GM12878 (cell line): ENCODE data around the gene EVC. TPM values are rescaled to one million over a fixed set of nuclear protein-coding genes. Genes with fewer than 3 reads are reported as not detected.

Experiments used
- ATAC-seq: fragments of 200-7000 bp; cut with Tn5 transposase; 3 replicates; pipeline ENCODE4 v1.9.1; 2020; ENCODE audit warnings: mild to moderate bottlenecking, moderate library complexity
- BruUV-seq: library from RNA; stranded (reverse); fragments of 400-500 nt; replicated peaks from 2 replicates; lab custom pipeline; 2021; lab: Mats Ljungman, UMichigan
- CTCF ChIA-PET: fragments of 300-600 bp; sonication (Branson Sonifier 250); formaldehyde crosslinking; extraction: SDS; loops from one replicate; lab custom pipeline; 2021; ENCODE audit warnings: inconsistent platforms; lab: Yijun Ruan, JAX
- POLR2A ChIA-PET: fragments of 350-600 bp; formaldehyde crosslinking; extraction: SDS; loops from one replicate; lab custom pipeline; 2021; ENCODE audit warnings: inconsistent platforms; lab: Charles Lee
- RAD21 ChIA-PET: fragments of 300-600 bp; sonication (Branson Sonifier 250); formaldehyde crosslinking; loops from one replicate; lab custom pipeline; 2023; ENCODE audit warnings: antibody characterized with exemption; ENCODE audit not compliant: unreplicated experiment; lab: Charles Lee
- SMC1A ChIA-PET: fragments of 300-600 bp; sonication (Branson Sonifier 250); formaldehyde crosslinking; loops from one replicate; lab custom pipeline; 2023; ENCODE audit not compliant: unreplicated experiment, uncharacterized antibody; lab: Charles Lee
- DNase-seq: peaks from one replicate; pipeline ENCODE4 v3.0.0-alpha.2; 2011; ENCODE audit warnings: low read depth, low spot score
- FAIRE-seq: peaks from 3 replicates; lab custom pipeline; 2011; peaks lifted over from hg19 to GRCh38; lab: Jason Lieb, UNC
- H2AFZ ChIP-seq: 2 replicates; pipeline ENCODE4 v1.6.0; 2011; ENCODE audit warnings: low read depth, low read length, control low read depth; ENCODE audit not compliant: control insufficient read depth
- H3K27ac ChIP-seq: 2 replicates; pipeline ENCODE4 v1.5.1; 2011; ENCODE audit warnings: control low read depth; ENCODE audit not compliant: control insufficient read depth, insufficient read depth
- H3K27me3 ChIP-seq, 2 experiments: replicated peaks in 1 of 2; 2 replicates each; pipeline versions ENCODE4 v1.6.0 to v1.6.1; 2011; ENCODE audit warnings: low read length in 1 of 2; ENCODE audit not compliant: control insufficient read depth in 2 of 2, insufficient read depth in 2 of 2
- H3K36me3 ChIP-seq, 2 experiments: 2 replicates each; pipeline ENCODE4 v1.5.1; 2011; ENCODE audit warnings: low read length in 1 of 2; ENCODE audit not compliant: control insufficient read depth in 2 of 2, insufficient read depth in 2 of 2
- H3K4me1 ChIP-seq: 2 replicates; pipeline ENCODE4 v1.6.1; 2011; ENCODE audit warnings: mild to moderate bottlenecking, low read length, moderate library complexity, mixed read lengths; ENCODE audit not compliant: control insufficient read depth, insufficient read depth
- H3K4me2 ChIP-seq: 2 replicates; pipeline ENCODE4 v1.6.0; 2011; ENCODE audit warnings: control low read depth; ENCODE audit not compliant: control insufficient read depth, insufficient read depth
- H3K4me3 ChIP-seq: fragments of 200-600 bp; sonication (generic); 2 replicates; pipeline ENCODE4 v1.5.1; 2016
- H3K79me2 ChIP-seq: 2 replicates; pipeline ENCODE4 v1.6.0; 2011; ENCODE audit warnings: low read length; ENCODE audit not compliant: control insufficient read depth, insufficient read depth
- H3K9ac ChIP-seq: 2 replicates; pipeline ENCODE4 v1.8.0; 2011; ENCODE audit warnings: low read length, control low read depth, mixed read lengths; ENCODE audit not compliant: control insufficient read depth, insufficient read depth
- H3K9me3 ChIP-seq: replicated peaks from 3 replicates; pipeline ENCODE4 v1.5.1; 2011; ENCODE audit warnings: mild to moderate bottlenecking, low read length; ENCODE audit not compliant: control insufficient read depth, insufficient read depth
- H4K20me1 ChIP-seq: 2 replicates; pipeline ENCODE4 v1.6.0; 2011; ENCODE audit not compliant: control insufficient read depth, insufficient read depth
- BACH1 ChIP-seq: fragments of 450-650 bp; IDR thresholded peaks from 2 replicates; pipeline ENCODE4 v1.6.1; 2017; ENCODE audit warnings: mild to moderate bottlenecking, borderline replicate concordance
- EP300 ChIP-seq, 2 experiments: fragments of 150-350 bp in 1 of 2; IDR thresholded peaks; 2 replicates each; pipeline ENCODE4 v1.6.1; 2011 to 2012; ENCODE audit warnings: low read depth in 2 of 2, low read length in 2 of 2, borderline replicate concordance in 1 of 2, improper control_type of control experiment in 1 of 2, inconsistent platforms in 1 of 2; ENCODE audit not compliant: control insufficient read depth in 1 of 2
- MEF2B ChIP-seq: fragments of 450-650 bp; IDR thresholded peaks from 2 replicates; pipeline ENCODE4 v1.6.1; 2018; ENCODE audit warnings: mild to moderate bottlenecking, moderate library complexity; ENCODE audit not compliant: partially characterized antibody, poor library complexity, severe bottlenecking
- MTA2 ChIP-seq: fragments of 450-650 bp; IDR thresholded peaks from 2 replicates; pipeline ENCODE4 v1.6.1; 2016; ENCODE audit warnings: low read depth, mild to moderate bottlenecking, moderate library complexity
- NR2F1 ChIP-seq: fragments of 450-650 bp; conservative IDR thresholded peaks from 2 replicates; pipeline ENCODE4 v1.6.1; 2017; ENCODE audit warnings: mild to moderate bottlenecking
- RAD51 ChIP-seq: fragments of 450-650 bp; IDR thresholded peaks from 2 replicates; pipeline ENCODE4 v1.6.1; 2016; ENCODE audit warnings: moderate library complexity, mild to moderate bottlenecking, inconsistent platforms
- SMAD1 ChIP-seq: fragments of 450-650 bp; IDR thresholded peaks from 2 replicates; pipeline ENCODE4 v1.6.1; 2018; ENCODE audit warnings: mild to moderate bottlenecking, low read depth; ENCODE audit not compliant: partially characterized antibody
- ZNF207 ChIP-seq: fragments of 450-650 bp; IDR thresholded peaks from 2 replicates; pipeline ENCODE4 v1.6.1; 2014; ENCODE audit warnings: antibody characterized with exemption, mild to moderate bottlenecking, borderline replicate concordance
- WGBS: methylation state at CpG from one replicate; pipeline ENCODE4 v1.1.6; 2016; ENCODE audit warnings: low lambda C conversion rate; ENCODE audit not compliant: insufficient replicate concordance, insufficient coverage; ENCODE audit errors: missing lambda C conversion rate; 5-methylcytosine and 5-hydroxymethylcytosine counted together
- in situ Hi-C: fragments of 300-500 bp; cut with MboI; formaldehyde crosslinking; loops from 9 replicates; pipeline ENCODE4 v1.14.3; 2018; ENCODE audit warnings: mixed read lengths
- intact Hi-C: fragments of 100-400 bp; cut with micrococcal nuclease; formaldehyde crosslinking; loops from one replicate; pipeline ENCODE4 v1.14.2; 2022; ENCODE audit not compliant: unreplicated experiment
- polyA plus RNA-seq, 11 experiments: library from polyadenylated mRNA; depleted of rRNA in 4 of 11; unstranded in 6 of 11; stranded (reverse) in 5 of 11; fragments of >200 nt; fragmentation: Nextera tagmentation in 4 of 11; fragmentation: Illumina TruSeq in 1 of 11; extraction: Ambion mirVana in 4 of 11; extraction: Trizol in 1 of 11; gene quantifications; 1 replicate in 1 of 11; 2 replicates in 10 of 11; pipeline versions ENCODE4 v1.2.1 to v1.2.3, GENCODE V29; 2011 to 2016; ENCODE audit warnings: inconsistent platforms in 2 of 11, missing spikeins in 2 of 11, low read depth in 1 of 11
- total RNA-seq, 4 experiments: library from RNA; depleted of rRNA in 3 of 4; stranded (reverse); fragments of >200 nt in 3 of 4; fragmentation: Illumina TruSeq in 1 of 4; extraction: Trizol in 1 of 4; gene quantifications; 2 replicates each; pipeline versions ENCODE4 v1.2.1 to v1.2.3, GENCODE V29; 2013 to 2021
- TF ChIP-seq, protein P1 (sequence below): fragments of 150-350 bp; IDR thresholded peaks from 2 replicates; pipeline ENCODE4 v1.6.1; 2014; ENCODE audit warnings: mild to moderate bottlenecking, low read depth, low read length
- TF ChIP-seq, protein P2 (sequence below): IDR thresholded peaks from 2 replicates; pipeline ENCODE4 v1.6.1; 2012; ENCODE audit warnings: low read depth, low read length, improper control_type of control experiment
- TF ChIP-seq, protein P3 (sequence below): fragments of 450-650 bp; IDR thresholded peaks from 2 replicates; pipeline ENCODE4 v1.6.1; 2017; ENCODE audit warnings: mild to moderate bottlenecking, moderate library complexity

The EVC gene
- total and polyA plus RNA-seq, 10 of the 15 experiments (the other 5 are each of a cell fraction or from before 2014, with no cell fraction given) = 0.87 to 55.9 (median 15.6) TPM

- TF ChIP-seq BACH1 (no peak), NR2F1 (no peak), MTA2 (no peak), RAD51 (no peak), MEF2B (no peak), EP300 (IDR thresholded peaks at IDR 0.05; ENCODE audit: borderline replicate concordance in 1 of 2, control insufficient read depth in 1 of 2, low read depth in 2 of 2, low read length in 2 of 2) (no peak), SMAD1 (no peak), ZNF207 (no peak)
- TF ChIP-seq, protein P1, sequence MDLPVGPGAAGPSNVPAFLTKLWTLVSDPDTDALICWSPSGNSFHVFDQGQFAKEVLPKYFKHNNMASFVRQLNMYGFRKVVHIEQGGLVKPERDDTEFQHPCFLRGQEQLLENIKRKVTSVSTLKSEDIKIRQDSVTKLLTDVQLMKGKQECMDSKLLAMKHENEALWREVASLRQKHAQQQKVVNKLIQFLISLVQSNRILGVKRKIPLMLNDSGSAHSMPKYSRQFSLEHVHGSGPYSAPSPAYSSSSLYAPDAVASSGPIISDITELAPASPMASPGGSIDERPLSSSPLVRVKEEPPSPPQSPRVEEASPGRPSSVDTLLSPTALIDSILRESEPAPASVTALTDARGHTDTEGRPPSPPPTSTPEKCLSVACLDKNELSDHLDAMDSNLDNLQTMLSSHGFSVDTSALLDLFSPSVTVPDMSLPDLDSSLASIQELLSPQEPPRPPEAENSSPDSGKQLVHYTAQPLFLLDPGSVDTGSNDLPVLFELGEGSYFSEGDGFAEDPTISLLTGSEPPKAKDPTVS = no peak
- TF ChIP-seq, protein P2, sequence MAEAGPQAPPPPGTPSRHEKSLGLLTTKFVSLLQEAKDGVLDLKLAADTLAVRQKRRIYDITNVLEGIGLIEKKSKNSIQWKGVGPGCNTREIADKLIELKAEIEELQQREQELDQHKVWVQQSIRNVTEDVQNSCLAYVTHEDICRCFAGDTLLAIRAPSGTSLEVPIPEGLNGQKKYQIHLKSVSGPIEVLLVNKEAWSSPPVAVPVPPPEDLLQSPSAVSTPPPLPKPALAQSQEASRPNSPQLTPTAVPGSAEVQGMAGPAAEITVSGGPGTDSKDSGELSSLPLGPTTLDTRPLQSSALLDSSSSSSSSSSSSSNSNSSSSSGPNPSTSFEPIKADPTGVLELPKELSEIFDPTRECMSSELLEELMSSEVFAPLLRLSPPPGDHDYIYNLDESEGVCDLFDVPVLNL = no peak
- TF ChIP-seq, protein P3, sequence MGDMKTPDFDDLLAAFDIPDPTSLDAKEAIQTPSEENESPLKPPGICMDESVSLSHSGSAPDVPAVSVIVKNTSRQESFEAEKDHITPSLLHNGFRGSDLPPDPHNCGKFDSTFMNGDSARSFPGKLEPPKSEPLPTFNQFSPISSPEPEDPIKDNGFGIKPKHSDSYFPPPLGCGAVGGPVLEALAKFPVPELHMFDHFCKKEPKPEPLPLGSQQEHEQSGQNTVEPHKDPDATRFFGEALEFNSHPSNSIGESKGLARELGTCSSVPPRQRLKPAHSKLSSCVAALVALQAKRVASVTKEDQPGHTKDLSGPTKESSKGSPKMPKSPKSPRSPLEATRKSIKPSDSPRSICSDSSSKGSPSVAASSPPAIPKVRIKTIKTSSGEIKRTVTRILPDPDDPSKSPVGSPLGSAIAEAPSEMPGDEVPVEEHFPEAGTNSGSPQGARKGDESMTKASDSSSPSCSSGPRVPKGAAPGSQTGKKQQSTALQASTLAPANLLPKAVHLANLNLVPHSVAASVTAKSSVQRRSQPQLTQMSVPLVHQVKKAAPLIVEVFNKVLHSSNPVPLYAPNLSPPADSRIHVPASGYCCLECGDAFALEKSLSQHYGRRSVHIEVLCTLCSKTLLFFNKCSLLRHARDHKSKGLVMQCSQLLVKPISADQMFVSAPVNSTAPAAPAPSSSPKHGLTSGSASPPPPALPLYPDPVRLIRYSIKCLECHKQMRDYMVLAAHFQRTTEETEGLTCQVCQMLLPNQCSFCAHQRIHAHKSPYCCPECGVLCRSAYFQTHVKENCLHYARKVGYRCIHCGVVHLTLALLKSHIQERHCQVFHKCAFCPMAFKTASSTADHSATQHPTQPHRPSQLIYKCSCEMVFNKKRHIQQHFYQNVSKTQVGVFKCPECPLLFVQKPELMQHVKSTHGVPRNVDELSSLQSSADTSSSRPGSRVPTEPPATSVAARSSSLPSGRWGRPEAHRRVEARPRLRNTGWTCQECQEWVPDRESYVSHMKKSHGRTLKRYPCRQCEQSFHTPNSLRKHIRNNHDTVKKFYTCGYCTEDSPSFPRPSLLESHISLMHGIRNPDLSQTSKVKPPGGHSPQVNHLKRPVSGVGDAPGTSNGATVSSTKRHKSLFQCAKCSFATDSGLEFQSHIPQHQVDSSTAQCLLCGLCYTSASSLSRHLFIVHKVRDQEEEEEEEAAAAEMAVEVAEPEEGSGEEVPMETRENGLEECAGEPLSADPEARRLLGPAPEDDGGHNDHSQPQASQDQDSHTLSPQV = no peak
- RAD21 ChIA-PET = no interaction called here
- FAIRE-seq (no peak), DNase-seq (no peak), ATAC-seq (no peak)
- peaks cover 0 to 2% of the 10 kb centered on the region in 2 experiments; a peak in 3 of 4 replicates for H3K36me3 ChIP-seq
- H3K9ac ChIP-seq = no peak overlapping the region
- BruUV-seq = no TSS peak
- no peaks in the 10 kb centered on the region for H3K9me3 ChIP-seq
- in situ Hi-C loops = loop anchor here (10.0 kb wide), 1 partner anchor 404 kb away; no protein-coding TSS in a partner anchor
- no peak overlapping the region for H3K4me3 ChIP-seq
- CTCF ChIA-PET = no interaction called here
- H3K79me2 ChIP-seq = no peaks in the 10 kb centered on the region
- no peaks in the 10 kb centered on the region for H3K4me1 ChIP-seq
- H4K20me1 ChIP-seq = no peaks in the 10 kb centered on the region
- H3K27me3 ChIP-seq = no peaks in the 10 kb centered on the region
- SMC1A ChIA-PET = no interaction called here
- H2AFZ ChIP-seq = no peak overlapping the region
- WGBS = 19% methylated on average over 11 of the region's 11 CpGs
- no peak overlapping the region for H3K4me2 ChIP-seq
- H3K27ac ChIP-seq = no peak overlapping the region
- POLR2A ChIA-PET = no interaction called here
- intact Hi-C loops = no loop called here
These were observed 87.5 kb downstream of the EVC start for GRCh38 chr4:5798462-5798861.
